ENCODE measurements around the gene DYNC1LI1. TPM values are rescaled to one million over a fixed set of nuclear protein-coding genes. Genes with fewer than 3 reads are reported as not detected.

Gene DYNC1LI1
- polyA plus RNA-seq, 3 donors = 40.2 to 42.1 (median 41.3) TPM

- no peak for DNase-seq (ENCODE audit: low read depth in 3 of 3, low spot score in 2 of 3)
Observed at GRCh38 chr3:32493437-32494414, 76.9 kb downstream of the DYNC1LI1 start.

- no peak for DNase-seq (ENCODE audit: low read depth in 3 of 3, low spot score in 2 of 3)
Observed at GRCh38 chr3:32492684-32493436, 77.8 kb downstream of the DYNC1LI1 start.

- DNase-seq (ENCODE audit: low read depth in 3 of 3, low spot score in 2 of 3) = no peak
Observed at GRCh38 chr3:32488474-32489008, 82.1 kb downstream of the DYNC1LI1 start.

GRCh38 chr3:32487781-32488473 is 82.7 kb downstream of the DYNC1LI1 start:
- DNase-seq (ENCODE audit: low read depth in 3 of 3, low spot score in 2 of 3) = no peak

- DNase-seq (ENCODE audit: low read depth in 3 of 3, low spot score in 2 of 3) = no peak
Observed at GRCh38 chr3:32484436-32484835, 86.2 kb downstream of the DYNC1LI1 start.

GRCh38 chr3:32483772-32484171 is 86.9 kb downstream of the DYNC1LI1 start:
- DNase-seq (ENCODE audit: low read depth in 3 of 3, low spot score in 2 of 3) = no peak

GRCh38 chr3:32482693-32483092 is 88.0 kb downstream of the DYNC1LI1 start:
- no peak for DNase-seq (ENCODE audit: low read depth in 3 of 3, low spot score in 2 of 3)

GRCh38 chr3:32481791-32482631 is 88.6 kb downstream of the DYNC1LI1 start:
- no peak for DNase-seq (ENCODE audit: low read depth in 3 of 3, low spot score in 2 of 3)

GRCh38 chr3:32480604-32481003 is 90.1 kb downstream of the DYNC1LI1 start:
- no peak for DNase-seq (ENCODE audit: low read depth in 3 of 3, low spot score in 2 of 3)

Other genes with a start within 250 kb of the DYNC1LI1 start
- gene CMTM7, start 179.0 kb downstream of the DYNC1LI1 start, polyA plus RNA-seq (ENCODE audit: insufficient read length in 3 of 3) = 10 to 100 TPM; 42.3 to 47.7 (median 43.8) TPM
- gene CMTM6, start 68.0 kb downstream of the DYNC1LI1 start, polyA plus RNA-seq (ENCODE audit: insufficient read length in 3 of 3) = 10 to 100 TPM; 81.6 to 90.3 (median 81.6) TPM
- 10 to 100 TPM; 47.2 to 48.2 (median 47.9) TPM for gene CNOT10, start 114.3 kb upstream of the DYNC1LI1 start, polyA plus RNA-seq (ENCODE audit: insufficient read length in 3 of 3)
- gene TRIM71, start 247.1 kb upstream of the DYNC1LI1 start, polyA plus RNA-seq (ENCODE audit: insufficient read length in 3 of 3) = 1 to 10 TPM; 6.0 to 7.4 (median 7.3) TPM